Testis (tissue), 2 donors: Measurements from ENCODE around the gene RPL31.

Source experiments
- POLR2A ChIP-seq: fragments of 450-650 bp; IDR thresholded peaks from one replicate; pipeline ENCODE4 v1.6.1; 2017; ENCODE audit warnings: antibody characterized with exemption, mild to moderate bottlenecking, moderate library complexity
- TF ChIP-seq, protein P1 (sequence below), 3 experiments: fragments of 450-650 bp in 2 of 3; fragments of 200-600 bp in 1 of 3; sonication (generic) in 1 of 3; IDR thresholded peaks; one replicate each; pipeline ENCODE4 v1.5.1; 2016 to 2019; ENCODE audit warnings: antibody characterized with exemption in 3 of 3, mild to moderate bottlenecking in 2 of 3, moderate library complexity in 1 of 3

DNA sequence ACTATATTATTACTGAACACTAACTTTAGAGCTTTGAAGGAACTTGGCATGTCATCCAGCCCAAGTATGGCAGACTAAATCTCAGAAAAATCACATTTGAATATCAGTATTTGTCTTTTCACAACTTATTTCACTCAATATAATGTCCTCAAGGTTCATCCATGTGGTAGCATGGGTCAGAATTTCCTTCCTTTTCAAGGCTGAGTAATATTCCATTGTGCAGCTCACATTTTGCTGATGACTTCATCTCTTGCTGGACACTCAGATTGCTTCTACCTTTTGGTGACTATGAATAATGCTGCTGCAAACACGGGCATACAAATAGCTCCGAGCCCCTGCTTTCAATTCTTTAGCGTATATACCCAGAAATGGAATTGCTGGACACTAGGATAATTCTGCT lies 46.7 kb downstream of the RPL31 start:
- TF ChIP-seq, protein P1, sequence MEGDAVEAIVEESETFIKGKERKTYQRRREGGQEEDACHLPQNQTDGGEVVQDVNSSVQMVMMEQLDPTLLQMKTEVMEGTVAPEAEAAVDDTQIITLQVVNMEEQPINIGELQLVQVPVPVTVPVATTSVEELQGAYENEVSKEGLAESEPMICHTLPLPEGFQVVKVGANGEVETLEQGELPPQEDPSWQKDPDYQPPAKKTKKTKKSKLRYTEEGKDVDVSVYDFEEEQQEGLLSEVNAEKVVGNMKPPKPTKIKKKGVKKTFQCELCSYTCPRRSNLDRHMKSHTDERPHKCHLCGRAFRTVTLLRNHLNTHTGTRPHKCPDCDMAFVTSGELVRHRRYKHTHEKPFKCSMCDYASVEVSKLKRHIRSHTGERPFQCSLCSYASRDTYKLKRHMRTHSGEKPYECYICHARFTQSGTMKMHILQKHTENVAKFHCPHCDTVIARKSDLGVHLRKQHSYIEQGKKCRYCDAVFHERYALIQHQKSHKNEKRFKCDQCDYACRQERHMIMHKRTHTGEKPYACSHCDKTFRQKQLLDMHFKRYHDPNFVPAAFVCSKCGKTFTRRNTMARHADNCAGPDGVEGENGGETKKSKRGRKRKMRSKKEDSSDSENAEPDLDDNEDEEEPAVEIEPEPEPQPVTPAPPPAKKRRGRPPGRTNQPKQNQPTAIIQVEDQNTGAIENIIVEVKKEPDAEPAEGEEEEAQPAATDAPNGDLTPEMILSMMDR (IDR thresholded peaks at IDR 0.05) = no peak
- no peak for TF ChIP-seq POLR2A
